Measurements from ENCODE around the gene CATSPER4. TPM values are rescaled to one million over a fixed set of nuclear protein-coding genes. Genes with fewer than 3 reads are reported as not detected.

CATSPER4 gene
- total and polyA plus RNA-seq, 2 experiments from 2014 or later = 0.50 TPM; not detected in 1

DNA sequence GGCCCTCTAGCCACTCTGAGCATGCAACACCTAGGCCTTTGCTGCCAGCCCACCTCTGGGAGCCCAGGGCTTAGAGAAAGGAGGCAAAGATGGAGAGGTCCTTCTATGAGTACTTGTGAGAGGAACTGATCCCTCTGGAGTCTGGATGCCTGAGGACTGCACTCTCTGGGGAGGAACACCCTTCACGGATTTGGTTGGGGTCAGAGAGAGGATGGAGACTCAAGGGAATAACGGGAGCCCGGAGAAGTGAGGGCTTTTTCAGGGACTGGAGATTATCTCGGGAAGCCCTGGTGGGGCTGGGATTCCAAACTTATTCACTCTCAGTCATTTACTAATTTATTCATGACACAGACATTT is 21.2 kb upstream of the CATSPER4 start:
- no peak overlapping the region for H3K4me3 ChIP-seq
- no peak for DNase-seq (ENCODE audit: low read depth in 1 of 2, low spot score in 1 of 2)
- no peaks in the 10 kb centered on the region for H3K36me3 ChIP-seq
- TF ChIP-seq, protein P1, sequence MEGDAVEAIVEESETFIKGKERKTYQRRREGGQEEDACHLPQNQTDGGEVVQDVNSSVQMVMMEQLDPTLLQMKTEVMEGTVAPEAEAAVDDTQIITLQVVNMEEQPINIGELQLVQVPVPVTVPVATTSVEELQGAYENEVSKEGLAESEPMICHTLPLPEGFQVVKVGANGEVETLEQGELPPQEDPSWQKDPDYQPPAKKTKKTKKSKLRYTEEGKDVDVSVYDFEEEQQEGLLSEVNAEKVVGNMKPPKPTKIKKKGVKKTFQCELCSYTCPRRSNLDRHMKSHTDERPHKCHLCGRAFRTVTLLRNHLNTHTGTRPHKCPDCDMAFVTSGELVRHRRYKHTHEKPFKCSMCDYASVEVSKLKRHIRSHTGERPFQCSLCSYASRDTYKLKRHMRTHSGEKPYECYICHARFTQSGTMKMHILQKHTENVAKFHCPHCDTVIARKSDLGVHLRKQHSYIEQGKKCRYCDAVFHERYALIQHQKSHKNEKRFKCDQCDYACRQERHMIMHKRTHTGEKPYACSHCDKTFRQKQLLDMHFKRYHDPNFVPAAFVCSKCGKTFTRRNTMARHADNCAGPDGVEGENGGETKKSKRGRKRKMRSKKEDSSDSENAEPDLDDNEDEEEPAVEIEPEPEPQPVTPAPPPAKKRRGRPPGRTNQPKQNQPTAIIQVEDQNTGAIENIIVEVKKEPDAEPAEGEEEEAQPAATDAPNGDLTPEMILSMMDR (IDR thresholded peaks at IDR 0.05; ENCODE audit: low read depth, low read length) = no peak
- H3K9me3 ChIP-seq (ENCODE audit: low read depth) = no peaks in the 10 kb centered on the region
- peaks cover 16% of the 10 kb centered on the region for H3K4me1 ChIP-seq (ENCODE audit: low read depth)
- H3K27ac ChIP-seq = no peak overlapping the region
- H3K27me3 ChIP-seq = no peaks in the 10 kb centered on the region

DNA sequence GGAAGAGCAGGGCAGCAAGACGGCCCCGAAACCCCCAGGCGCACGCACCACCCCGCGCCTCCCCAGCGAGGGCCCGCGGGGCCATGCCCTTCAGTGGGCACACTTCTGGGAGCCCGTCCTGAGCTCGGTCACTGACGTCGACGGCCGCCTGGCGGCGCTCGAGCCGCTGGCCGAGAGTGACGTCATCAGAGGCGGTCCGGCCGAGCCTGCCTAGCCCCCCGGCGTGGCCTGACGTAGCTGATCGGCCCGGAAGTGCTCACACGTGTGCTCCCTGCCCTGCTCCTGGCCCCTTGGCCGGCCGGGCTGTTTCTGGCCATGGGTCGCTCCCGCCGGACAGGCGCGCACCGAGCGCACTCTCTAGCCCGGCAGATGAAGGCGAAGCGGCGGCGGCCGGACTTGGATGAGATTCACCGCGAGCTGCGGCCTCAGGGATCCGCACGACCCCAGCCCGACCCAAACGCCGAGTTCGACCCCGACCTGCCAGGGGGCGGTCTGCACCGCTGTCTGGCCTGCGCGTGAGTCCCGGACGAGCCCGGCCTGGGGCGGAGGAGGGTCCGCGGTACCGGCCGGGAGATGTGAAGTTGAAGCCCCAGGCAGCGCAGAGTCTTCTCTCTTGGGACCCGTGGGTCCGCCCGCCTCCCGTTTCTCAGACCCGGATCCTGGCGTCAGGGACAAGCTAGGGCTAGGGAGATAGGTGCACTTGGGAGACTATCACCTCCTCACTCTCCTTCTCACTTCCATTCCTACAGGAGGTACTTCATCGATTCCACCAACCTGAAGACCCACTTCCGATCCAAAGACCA is 20.5 kb upstream of the CATSPER4 start, which contains the start of gene ZNF593:
Gene ZNF593, plus strand, starts transcription at position 240 of the 803 bp plus-strand sequence. Its CDS starts 76 bp downstream, at position 316.
- Histone ChIP-seq H3K27me3 (no peaks in the 10 kb centered on the region), H3K36me3 (no peaks in the 10 kb centered on the region), H3K27ac (peak within 1 kb of the TSS; percentile 77), H3K4me3 (peak within 1 kb of the TSS; percentile 85), H3K9me3 (ENCODE audit: low read depth) (no peaks in the 10 kb centered on the region), H3K4me1 (ENCODE audit: low read depth) (peaks cover 11% of the 10 kb centered on the region)
- TF ChIP-seq, protein P1 (IDR thresholded peaks at IDR 0.05; ENCODE audit: low read depth, low read length) = peak; percentile 87
- DNase-seq (ENCODE audit: low read depth in 1 of 2, low spot score in 1 of 2) = peak; percentile 96

DNA sequence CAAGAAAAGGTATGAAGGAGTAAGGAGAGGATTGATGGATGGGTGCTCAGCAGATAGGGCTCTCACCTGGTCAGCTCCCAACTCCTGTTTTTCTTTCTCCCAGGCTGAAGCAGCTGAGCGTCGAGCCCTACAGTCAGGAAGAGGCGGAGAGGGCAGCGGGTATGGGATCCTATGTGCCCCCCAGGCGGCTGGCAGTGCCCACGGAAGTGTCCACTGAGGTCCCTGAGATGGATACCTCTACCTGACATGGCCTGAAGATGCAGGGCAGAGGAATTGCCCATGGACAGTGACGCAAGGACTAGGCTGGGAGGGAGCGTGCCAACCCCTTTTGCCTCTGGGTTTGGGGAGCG is 20.0 kb upstream of the CATSPER4 start:
- no peak overlapping the region for H3K27ac ChIP-seq
- DNase-seq (ENCODE audit: low read depth in 1 of 2, low spot score in 1 of 2) = no peak

DNA sequence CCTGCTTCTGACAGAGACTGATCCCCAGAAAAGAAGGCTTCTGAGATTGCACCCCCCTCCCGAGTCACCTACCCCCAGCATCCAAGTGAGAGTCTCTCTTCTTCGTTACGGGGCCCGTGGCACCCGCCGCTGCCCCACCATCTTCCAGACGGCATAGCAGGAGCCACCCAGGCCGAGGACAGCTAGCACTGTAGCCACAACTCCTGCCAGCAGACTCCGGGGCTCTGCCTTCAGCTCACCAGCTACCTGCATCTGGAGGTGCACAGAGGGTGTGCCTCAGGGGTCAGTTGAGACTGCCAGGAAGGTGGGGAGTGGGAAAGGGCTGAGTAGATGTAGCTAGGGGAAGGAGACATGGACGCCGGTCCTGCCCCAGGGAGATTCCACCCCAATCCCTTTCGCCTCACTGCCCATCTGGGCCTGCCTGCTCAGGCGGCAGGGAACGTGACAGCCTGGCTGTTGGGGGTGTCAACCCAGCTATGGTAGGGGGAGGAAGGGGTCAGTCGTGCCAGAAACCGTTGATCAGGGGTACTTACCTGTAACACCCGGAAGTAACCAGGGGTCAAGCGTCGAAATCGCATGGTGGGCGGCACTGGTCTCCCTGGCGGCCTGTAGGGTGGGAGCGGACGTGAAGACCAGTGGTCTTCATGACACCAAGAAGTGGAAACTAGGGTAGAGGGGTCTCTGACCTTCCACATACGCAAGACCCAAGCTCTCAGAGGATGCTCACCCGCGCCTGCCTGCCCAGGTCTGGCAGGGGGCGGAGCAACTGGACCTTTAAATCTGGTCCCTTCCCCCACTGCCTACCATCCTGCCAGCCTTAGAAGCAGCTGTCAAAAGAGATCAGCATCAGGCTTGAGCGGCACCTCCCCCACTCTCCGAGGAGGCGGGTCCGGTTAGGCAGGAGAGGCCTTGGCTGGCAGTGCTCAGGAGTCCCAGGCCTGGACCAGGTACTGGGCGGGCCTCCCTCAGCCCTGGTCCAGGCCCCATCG is 19.0 kb upstream of the CATSPER4 start, which contains the start of gene ZNF593OS:
Gene ZNF593OS, minus strand, starts transcription at position 749 of the 989 bp plus-strand sequence. Its CDS starts 171 bp downstream, at position 578.
- H3K27me3 ChIP-seq = no peaks in the 10 kb centered on the region
- TF ChIP-seq, protein P1 (IDR thresholded peaks at IDR 0.05; ENCODE audit: low read depth, low read length) = no peak
- no peaks in the 10 kb centered on the region for H3K9me3 ChIP-seq (ENCODE audit: low read depth)
- no peak within 1 kb of the TSS for H3K27ac ChIP-seq
- DNase-seq (ENCODE audit: low read depth in 1 of 2, low spot score in 1 of 2) = no peak
- H3K4me1 ChIP-seq (ENCODE audit: low read depth) = peaks cover 9% of the 10 kb centered on the region
- no peak within 1 kb of the TSS for H3K4me3 ChIP-seq
- no peaks in the 10 kb centered on the region for H3K36me3 ChIP-seq

More for the DNA sequence above, 20.0 kb upstream of the CATSPER4 start:
- no peaks in the 10 kb centered on the region for H3K9me3 ChIP-seq (ENCODE audit: low read depth)
- no peaks in the 10 kb centered on the region for H3K36me3 ChIP-seq
- peaks cover 9% of the 10 kb centered on the region for H3K4me1 ChIP-seq (ENCODE audit: low read depth)
- TF ChIP-seq, protein P1 (IDR thresholded peaks at IDR 0.05; ENCODE audit: low read depth, low read length) = no peak
- H3K4me3 ChIP-seq = peak overlapping the region; percentile 85
- H3K27me3 ChIP-seq = no peaks in the 10 kb centered on the region

DNA sequence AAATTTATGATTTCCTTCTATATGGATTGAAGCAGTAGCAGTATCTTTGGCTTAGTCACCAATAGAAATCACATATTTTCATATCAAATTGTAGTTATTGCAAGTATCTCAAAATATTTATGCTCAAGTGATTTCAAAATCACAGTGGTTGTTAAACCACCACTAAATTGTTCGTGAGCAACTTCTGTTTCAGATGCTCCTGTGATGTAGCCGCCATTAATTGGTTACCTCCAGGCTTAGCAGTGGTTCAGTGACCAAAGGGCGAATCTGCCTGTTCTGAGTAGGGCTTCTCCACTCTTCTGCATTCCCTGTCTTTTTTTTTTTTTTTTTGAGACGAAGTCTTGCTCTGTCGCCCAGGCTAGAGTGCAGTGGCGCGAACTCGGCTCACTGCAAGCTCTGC is 15.1 kb upstream of the CATSPER4 start:
- H3K27me3 ChIP-seq = no peaks in the 10 kb centered on the region
- H3K4me3 ChIP-seq = no peak overlapping the region
- H3K36me3 ChIP-seq = no peaks in the 10 kb centered on the region
- H3K4me1 ChIP-seq (ENCODE audit: low read depth) = peaks cover 12% of the 10 kb centered on the region
- no peaks in the 10 kb centered on the region for H3K9me3 ChIP-seq (ENCODE audit: low read depth)
- H3K27ac ChIP-seq = no peak overlapping the region
- DNase-seq (ENCODE audit: low read depth in 1 of 2, low spot score in 1 of 2) = no peak
- TF ChIP-seq, protein P1 (IDR thresholded peaks at IDR 0.05; ENCODE audit: low read depth, low read length) = no peak
